Trophoblast cell (in vitro differentiated cells and primary cell): ENCODE results near the gene LCE2D.
"Not testable (repeated sequence)": the region's sequence is repeated elsewhere in the genome, so short reads cannot be mapped to it uniquely, and the experiment has no call there.

Experiments used
- DNase-seq, 2 donors: peaks; one replicate each; pipeline ENCODE4 v3.0.0-alpha.2; 2016
- H2AFZ ChIP-seq: 2 replicates; pipeline ENCODE4 v1.6.1; 2013; ENCODE audit warnings: low read length, moderate library complexity, mild to moderate bottlenecking; ENCODE audit not compliant: insufficient read depth, poor library complexity
- H2AK5ac ChIP-seq: 2 replicates; pipeline ENCODE4 v1.6.1; 2013; ENCODE audit warnings: mild to moderate bottlenecking, low read length
- H2BK120ac ChIP-seq: 2 replicates; pipeline ENCODE4 v1.6.1; 2013; ENCODE audit warnings: low read length, mild to moderate bottlenecking, moderate library complexity; ENCODE audit not compliant: insufficient read depth, poor library complexity
- H2BK12ac ChIP-seq: 2 replicates; pipeline ENCODE4 v1.6.1; 2013; ENCODE audit warnings: mild to moderate bottlenecking, low read length, moderate library complexity
- H2BK5ac ChIP-seq: 2 replicates; pipeline ENCODE4 v1.6.1; 2013; ENCODE audit warnings: low read length, low read depth, moderate library complexity, mild to moderate bottlenecking; ENCODE audit not compliant: poor library complexity
- H3K14ac ChIP-seq: 2 replicates; pipeline ENCODE4 v1.6.1; 2013; ENCODE audit warnings: mild to moderate bottlenecking, low read length
- H3K18ac ChIP-seq: 2 replicates; pipeline ENCODE4 v1.6.1; 2013; ENCODE audit warnings: mild to moderate bottlenecking, low read length
- H3K23ac ChIP-seq: 2 replicates; pipeline ENCODE4 v1.6.1; 2013; ENCODE audit warnings: low read length
- H3K27ac ChIP-seq: 2 replicates; pipeline ENCODE4 v1.5.1; 2013; ENCODE audit warnings: low read depth, mild to moderate bottlenecking, inconsistent platforms, low read length, moderate library complexity
- H3K27me3 ChIP-seq: 2 replicates; pipeline ENCODE4 v1.6.1; 2013; ENCODE audit warnings: inconsistent platforms, mild to moderate bottlenecking, low read length, moderate library complexity; ENCODE audit not compliant: insufficient read depth
- H3K36me3 ChIP-seq, 2 experiments: 1 replicate in 1 of 2; 2 replicates in 1 of 2; pipeline ENCODE4 v1.6.1; 2013; ENCODE audit warnings: low read length in 2 of 2, mild to moderate bottlenecking in 2 of 2, moderate library complexity in 1 of 2; ENCODE audit not compliant: insufficient read depth in 2 of 2, control insufficient read depth in 1 of 2
- H3K4ac ChIP-seq: 2 replicates; pipeline ENCODE4 v1.6.1; 2013; ENCODE audit warnings: low read depth, mild to moderate bottlenecking, low read length, moderate library complexity
- H3K4me1 ChIP-seq, 2 experiments: 1 replicate in 1 of 2; 2 replicates in 1 of 2; pipeline ENCODE4 v1.6.1; 2013; ENCODE audit warnings: low read length in 2 of 2, mild to moderate bottlenecking in 2 of 2, moderate library complexity in 1 of 2; ENCODE audit not compliant: insufficient read depth in 2 of 2, control insufficient read depth in 1 of 2
- H3K4me2 ChIP-seq: 2 replicates; pipeline ENCODE4 v1.6.1; 2013; ENCODE audit warnings: inconsistent platforms, mild to moderate bottlenecking, low read length, moderate library complexity
- H3K4me3 ChIP-seq: 2 replicates; pipeline ENCODE4 v1.5.1; 2013; ENCODE audit warnings: mild to moderate bottlenecking, low read depth, low read length, inconsistent platforms
- H3K79me1 ChIP-seq: one replicate; pipeline ENCODE4 v1.6.1; 2013; ENCODE audit warnings: low read length
- H3K79me2 ChIP-seq: 2 replicates; pipeline ENCODE4 v1.6.1; 2013; ENCODE audit warnings: low read length, mild to moderate bottlenecking; ENCODE audit not compliant: control insufficient read depth, insufficient read depth, poor library complexity
- H3K9ac ChIP-seq: 2 replicates; pipeline ENCODE4 v1.6.1; 2013; ENCODE audit warnings: mild to moderate bottlenecking, low read length
- H3K9me3 ChIP-seq: 2 replicates; pipeline ENCODE4 v1.6.1; 2013; ENCODE audit warnings: low read depth, mild to moderate bottlenecking, control low read depth, inconsistent platforms, low read length; ENCODE audit not compliant: insufficient read depth
- H4K12ac ChIP-seq: 2 replicates; pipeline ENCODE4 v1.6.1; 2013; ENCODE audit warnings: low read depth, mild to moderate bottlenecking, low read length, moderate library complexity
- H4K8ac ChIP-seq: 2 replicates; pipeline ENCODE4 v1.6.1; 2013; ENCODE audit warnings: low read depth, mild to moderate bottlenecking, low read length, moderate library complexity
- H4K91ac ChIP-seq: one replicate; pipeline ENCODE4 v1.6.1; 2013; ENCODE audit warnings: low read depth, mild to moderate bottlenecking, low read length, moderate library complexity
- WGBS: extraction: QIAGEN DNeasy Blood & Tissue Kit; methylation state at CpG from one replicate; pipeline ENCODE4 v1.1.7; 2013; ENCODE audit warnings: missing lambda C conversion rate; ENCODE audit not compliant: insufficient read length, insufficient coverage; ENCODE audit errors: extremely low coverage; 5-methylcytosine and 5-hydroxymethylcytosine counted together

LCE2D gene

DNA sequence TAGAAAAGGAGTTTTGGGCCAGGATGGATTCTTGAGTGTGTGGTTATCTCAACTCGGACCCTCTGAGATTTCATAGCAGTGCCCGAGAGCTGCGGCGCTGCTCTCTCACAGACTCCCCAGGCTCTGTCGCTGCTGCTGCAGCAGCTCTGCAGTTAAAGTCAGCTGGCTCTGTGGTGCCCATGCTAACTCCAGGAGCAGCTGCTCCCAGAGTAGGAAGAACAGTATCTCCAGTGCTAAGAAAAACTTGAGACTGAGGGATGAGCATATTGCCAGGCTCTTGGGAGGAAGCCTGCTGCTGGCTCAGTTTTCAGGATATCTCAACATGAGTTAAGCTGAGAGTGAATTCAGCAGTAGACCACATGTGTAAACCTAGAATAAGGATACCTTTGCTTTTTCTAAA lies 4.5 kb downstream of the LCE2D start:
- no peak for DNase-seq
- Histone ChIP-seq H3K4me3 (no peak overlapping the region), H3K36me3 (no peaks in the 10 kb centered on the region), H3K4ac (no peak overlapping the region), H3K9ac (no peak overlapping the region), H4K8ac (no peak overlapping the region), H3K79me1 (no peaks in the 10 kb centered on the region), H2BK120ac (no peak overlapping the region), H4K91ac (no peak overlapping the region), H3K79me2 (no peaks in the 10 kb centered on the region), H2AK5ac (no peak overlapping the region), H2AFZ (no peak overlapping the region), H3K27ac (no peak overlapping the region), H2BK12ac (no peak overlapping the region), H4K12ac (no peak overlapping the region), H3K27me3 (no peaks in the 10 kb centered on the region), H3K4me2 (no peak overlapping the region), H3K14ac (no peak overlapping the region), H3K9me3 (peaks cover 30% of the 10 kb centered on the region), H2BK5ac (no peak overlapping the region), H3K4me1 (no peaks in the 10 kb centered on the region), H3K18ac (no peak overlapping the region), H3K23ac (no peak overlapping the region)
- WGBS = no CpG with 5 or more reads among the region's 5 CpGs

DNA sequence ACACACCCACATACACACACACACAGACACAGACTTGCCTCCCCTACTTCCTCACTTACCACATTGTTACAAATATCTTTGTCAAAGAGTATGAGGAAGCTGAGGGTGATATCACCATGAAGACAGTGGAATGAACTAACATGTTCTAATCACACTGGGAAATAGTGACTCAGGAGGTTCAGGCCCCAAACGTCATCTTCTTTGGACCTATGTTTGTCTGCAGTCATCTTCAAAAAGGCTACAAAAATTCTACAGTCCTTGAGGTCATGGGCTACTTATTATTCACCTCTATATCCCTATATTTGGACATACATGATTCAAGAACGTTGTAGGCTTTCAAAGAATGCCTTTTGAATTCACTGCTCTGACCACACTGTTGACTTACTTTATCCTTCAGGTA lies 9.8 kb downstream of the LCE2D start:
- Histone ChIP-seq H3K18ac (no peak overlapping the region), H3K27me3 (no peaks in the 10 kb centered on the region)
- WGBS = no CpG with 5 or more reads among the region's 2 CpGs

DNA sequence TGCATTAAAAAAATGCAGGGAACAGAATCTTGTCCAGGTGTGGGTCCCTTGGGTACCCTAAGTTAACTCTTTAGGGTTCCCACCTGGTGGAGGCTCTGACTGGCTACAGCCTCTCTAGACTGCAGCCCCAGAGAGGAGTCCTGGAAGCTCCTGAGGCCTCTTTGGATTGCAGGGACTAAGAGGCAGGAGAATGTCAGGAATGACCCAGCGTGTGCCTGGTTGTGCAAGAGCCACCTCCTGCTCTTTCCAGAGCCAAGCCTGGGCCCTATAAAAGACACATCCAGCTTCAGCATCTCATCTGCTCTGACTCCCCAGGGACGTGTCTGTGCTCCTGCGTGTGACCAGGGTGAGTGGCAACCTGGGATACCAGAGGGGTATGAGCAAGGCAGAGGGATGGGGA lies 11.8 kb downstream of the LCE2D start, which contains the start of gene LCE2C:
Gene LCE2C, plus strand, starts transcription at position 297 of the 400 bp plus-strand sequence. CDS start 737 bp downstream, outside the sequence.
- H3K4me1 ChIP-seq, H3K4me2 ChIP-seq, H2BK120ac ChIP-seq, H3K4me3 ChIP-seq, H3K79me2 ChIP-seq, H3K9ac ChIP-seq, H2AFZ ChIP-seq, H3K14ac ChIP-seq, H2AK5ac ChIP-seq, H3K4ac ChIP-seq, H3K27me3 ChIP-seq, H3K79me1 ChIP-seq, H3K18ac ChIP-seq, H3K36me3 ChIP-seq, H3K27ac ChIP-seq, H4K91ac ChIP-seq, H4K12ac ChIP-seq, H4K8ac ChIP-seq, H2BK5ac ChIP-seq, H2BK12ac ChIP-seq, H3K23ac ChIP-seq: not testable (repeated sequence)
- DNase-seq = peak; percentile 42 to 67
- H3K9me3 ChIP-seq = peaks cover 22% of the 10 kb centered on the region
- WGBS = no CpG with 5 or more reads among the region's 3 CpGs

More for the DNA sequence above, 9.8 kb downstream of the LCE2D start:
- no peak overlapping the region for H2AK5ac ChIP-seq
- H3K4me3 ChIP-seq = no peak overlapping the region
- no peak overlapping the region for H4K91ac ChIP-seq
- H3K79me2 ChIP-seq = no peaks in the 10 kb centered on the region
- H3K4ac ChIP-seq = no peak overlapping the region
- H2BK5ac ChIP-seq = no peak overlapping the region
- H3K9me3 ChIP-seq = peaks cover 15% of the 10 kb centered on the region
- H3K79me1 ChIP-seq = no peaks in the 10 kb centered on the region
- no peak overlapping the region for H3K9ac ChIP-seq
- H3K36me3 ChIP-seq = no peaks in the 10 kb centered on the region
- H2BK12ac ChIP-seq = no peak overlapping the region
- peak; percentile 53 to 75 for DNase-seq
- H4K8ac ChIP-seq = no peak overlapping the region
- H3K27ac ChIP-seq = no peak overlapping the region
- no peak overlapping the region for H3K14ac ChIP-seq
- H2AFZ ChIP-seq = no peak overlapping the region
- H3K4me2 ChIP-seq = no peak overlapping the region
- no peak overlapping the region for H4K12ac ChIP-seq
- H3K23ac ChIP-seq = no peak overlapping the region
- H2BK120ac ChIP-seq = no peak overlapping the region
- no peaks in the 10 kb centered on the region for H3K4me1 ChIP-seq

DNA sequence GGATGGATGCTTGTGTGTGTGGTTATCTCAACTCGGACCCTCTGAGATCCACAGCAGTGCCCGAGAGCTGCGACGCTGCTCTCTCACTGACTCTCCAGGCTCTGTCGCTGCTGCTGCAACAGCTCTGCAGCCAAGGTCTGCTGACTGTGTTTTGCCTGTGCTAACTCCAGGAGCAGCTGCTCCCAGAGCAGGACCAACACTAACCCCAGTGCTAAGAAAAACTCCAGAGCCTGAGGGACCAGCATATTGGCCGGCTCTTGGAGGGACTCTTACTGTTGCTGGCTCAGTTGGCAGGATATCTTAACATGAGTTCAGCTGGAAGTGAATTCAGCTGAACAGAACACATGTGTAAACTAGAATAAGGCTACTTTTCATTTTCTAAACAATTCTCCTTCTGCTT lies 16.3 kb downstream of the LCE2D start:
- Histone ChIP-seq H3K4me3 (no peak overlapping the region), H3K4me1 (no peaks in the 10 kb centered on the region), H3K36me3 (no peaks in the 10 kb centered on the region), H3K9me3 (peaks cover 17% of the 10 kb centered on the region), H2BK5ac (no peak overlapping the region), H3K79me2 (no peaks in the 10 kb centered on the region), H2AK5ac (no peak overlapping the region), H2BK12ac (no peak overlapping the region), H4K91ac (no peak overlapping the region), H3K79me1 (no peaks in the 10 kb centered on the region), H3K4ac (no peak overlapping the region), H3K27me3 (no peaks in the 10 kb centered on the region), H3K4me2 (no peak overlapping the region), H3K18ac (no peak overlapping the region), H3K9ac (no peak overlapping the region), H3K27ac (no peak overlapping the region), H3K23ac (no peak overlapping the region), H2AFZ (no peak overlapping the region), H3K14ac (no peak overlapping the region), H4K12ac (no peak overlapping the region), H4K8ac (no peak overlapping the region), H2BK120ac (no peak overlapping the region)
- WGBS = no CpG with 5 or more reads among the region's 6 CpGs
- peak in 1 of 2 donors; percentile 57 for DNase-seq
